Measurements from ENCODE around the gene MRGPRG.

Gene MRGPRG

GRCh38 chr11:3206922-3207204 lies 11.8 kb downstream of the MRGPRG start:
- no peak for DNase-seq

GRCh38 chr11:3206156-3206921 lies 12.3 kb downstream of the MRGPRG start:
- no peak for DNase-seq

DNA sequence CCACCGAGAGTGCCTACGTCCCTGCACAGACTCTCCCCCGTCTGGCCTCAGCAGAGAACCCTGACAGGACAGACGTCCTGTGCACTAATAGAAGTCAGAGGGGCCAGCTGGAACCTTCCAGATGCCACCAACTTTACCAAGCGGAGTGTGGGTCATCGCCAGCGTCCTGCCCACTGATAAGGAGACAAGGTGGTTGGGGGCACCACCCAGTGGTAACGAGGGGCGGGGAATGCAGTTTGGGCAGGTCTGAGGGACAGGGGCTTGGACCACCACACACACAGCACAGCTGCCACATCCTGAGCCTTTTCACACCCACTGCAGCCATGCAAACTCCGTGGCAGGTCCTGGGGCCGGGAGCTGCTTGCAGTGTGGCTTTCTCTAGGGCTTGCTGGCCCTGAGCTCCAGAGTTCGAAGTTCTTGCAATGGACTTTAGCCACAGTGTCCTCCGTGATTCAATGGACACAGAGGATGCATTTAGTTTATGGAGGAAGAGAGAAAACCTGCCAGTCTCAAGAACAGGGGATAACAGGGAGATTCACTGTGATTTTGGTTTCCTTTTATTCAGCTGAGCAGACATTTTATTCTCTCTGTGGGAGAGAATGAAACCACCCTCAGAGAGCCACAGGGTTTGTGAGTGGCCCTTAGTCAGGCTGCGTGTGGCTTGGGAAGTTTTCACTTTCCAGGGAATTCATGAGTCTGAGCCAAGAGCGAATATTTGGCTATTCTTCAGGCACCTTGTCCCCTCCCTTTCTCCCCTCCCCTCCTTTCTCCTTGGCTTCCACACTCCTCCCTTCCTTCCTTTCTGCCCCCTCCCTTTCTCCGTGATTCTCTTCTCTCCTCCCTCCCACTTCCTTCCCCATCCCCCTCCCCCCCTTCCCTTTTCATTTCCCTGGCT lies 13.1 kb downstream of the MRGPRG start:
- no peak for DNase-seq

DNA sequence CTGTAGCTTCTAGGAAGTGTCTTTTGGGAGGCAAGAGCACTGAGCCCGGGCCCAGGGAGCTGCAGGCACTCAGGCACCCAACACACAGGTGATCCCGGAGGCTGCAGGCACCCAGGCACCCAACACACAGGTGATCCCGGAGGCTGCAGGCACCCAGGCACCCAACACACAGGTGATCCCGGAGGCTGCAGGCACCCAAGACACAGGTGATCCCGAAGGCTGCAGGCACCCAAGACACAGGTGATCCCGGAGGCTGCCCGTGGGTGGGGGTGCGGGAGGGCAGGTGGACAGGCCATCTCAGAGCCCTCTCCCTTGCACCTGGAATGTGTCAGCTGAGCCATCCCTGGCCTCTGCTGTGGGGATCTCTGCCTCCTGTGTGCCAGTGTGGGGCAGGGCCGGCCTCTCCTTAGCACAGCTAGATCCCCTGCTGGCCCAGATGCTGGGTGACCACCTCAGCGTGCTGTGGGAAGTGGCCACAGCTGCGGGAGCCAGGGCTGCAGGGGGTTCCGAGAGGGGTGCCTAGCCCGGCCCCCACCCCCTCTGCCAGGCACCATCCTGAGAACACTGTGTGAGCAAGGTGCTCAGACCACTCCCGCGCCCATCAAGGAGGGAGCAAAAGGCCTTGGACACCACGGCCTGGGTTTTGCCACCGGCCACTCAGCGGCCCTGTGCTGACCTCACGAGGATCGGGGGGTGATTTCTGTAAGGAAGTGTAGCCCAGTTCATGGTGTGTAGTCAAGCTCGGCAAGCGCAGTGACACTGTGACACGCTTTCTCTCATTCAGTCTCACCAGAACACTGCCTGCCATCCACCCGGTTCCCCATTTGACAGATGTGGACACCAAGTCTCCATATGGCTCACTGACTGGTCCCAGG lies 14.2 kb downstream of the MRGPRG start:
- peak in 1 of 5 experiments; percentile 5 for DNase-seq

DNA sequence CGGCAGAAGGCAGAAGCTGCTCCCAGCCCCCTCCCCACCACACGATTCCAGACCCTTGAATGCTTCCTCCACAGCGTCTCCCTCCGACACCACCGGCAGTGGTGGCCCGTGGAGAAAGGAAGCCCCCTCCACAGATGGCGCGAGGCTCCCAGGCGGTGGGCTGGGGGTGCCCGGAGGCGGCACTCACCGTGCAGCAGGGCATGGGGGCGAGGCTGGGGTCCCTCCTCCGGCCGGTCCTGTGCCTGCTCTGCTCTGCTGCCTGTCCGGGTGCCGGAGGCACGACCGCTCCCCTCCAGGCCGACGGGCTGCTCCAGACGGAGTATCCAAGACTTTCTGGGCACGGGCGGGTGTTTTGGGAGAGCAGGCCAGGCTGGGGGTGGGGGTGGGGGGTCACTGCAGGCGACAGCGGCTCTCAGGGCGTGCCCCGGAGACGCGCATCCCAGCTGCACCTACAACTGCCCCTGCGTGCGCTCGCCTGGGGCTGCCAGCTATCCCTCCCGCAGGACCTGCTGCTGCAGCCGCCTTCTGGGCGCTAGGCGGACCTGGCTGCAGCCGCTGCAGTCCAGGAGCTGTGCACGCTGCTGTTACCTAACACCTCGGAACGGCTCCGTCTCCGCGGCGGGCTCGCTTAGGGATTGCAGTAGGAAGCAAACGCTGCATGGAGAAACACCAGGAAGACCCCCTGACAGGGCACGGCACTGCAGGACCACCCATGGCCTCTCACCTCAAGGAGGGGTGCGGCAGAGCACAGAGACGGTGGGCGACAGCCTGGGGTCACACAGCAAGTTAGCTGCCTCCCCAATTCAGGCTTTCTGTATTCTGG lies 15.2 kb downstream of the MRGPRG start:
- peak in 1 of 5 experiments; percentile 2 for DNase-seq

DNA sequence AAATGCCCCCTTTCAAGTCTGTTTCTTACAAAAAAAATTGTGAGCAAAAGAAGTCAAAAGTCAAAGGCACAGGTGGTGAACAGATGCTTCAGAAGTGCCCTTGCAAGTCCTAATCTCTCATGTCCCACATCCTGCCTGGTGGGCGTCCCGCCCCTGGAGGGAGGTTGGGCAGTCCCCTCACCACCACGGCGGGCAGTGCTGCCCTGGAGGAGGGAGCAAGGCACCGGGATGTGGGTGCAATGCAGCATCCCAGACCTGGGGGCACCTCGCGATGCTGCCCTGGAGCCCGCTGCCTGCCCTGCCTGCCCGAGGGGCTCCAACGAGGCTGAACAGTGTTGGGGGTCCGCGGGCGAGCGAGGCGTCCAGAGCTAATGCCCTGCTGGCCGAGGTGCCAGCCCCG lies 15.9 kb downstream of the MRGPRG start:
- DNase-seq = no peak

DNA sequence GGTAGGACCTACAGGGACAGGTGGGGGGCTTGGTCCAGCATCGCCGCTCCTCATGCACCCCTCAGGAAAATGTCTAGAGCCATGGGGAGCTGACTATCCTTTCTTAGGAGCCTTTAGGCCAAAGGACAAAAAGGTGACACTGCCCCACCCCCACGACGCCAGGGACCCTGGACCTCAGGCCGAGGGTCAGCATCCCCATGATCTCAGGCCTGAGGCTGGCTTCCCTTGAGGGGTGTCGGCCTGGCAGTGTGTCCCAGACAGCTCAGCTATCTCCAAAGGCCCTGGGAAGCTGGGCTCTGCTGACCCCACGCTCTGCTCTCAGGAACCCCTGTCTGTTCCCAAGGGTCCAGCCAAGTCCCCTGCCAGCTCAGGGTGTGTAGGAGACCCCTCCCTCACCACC lies 16.3 kb downstream of the MRGPRG start:
- DNase-seq = peak in 1 of 5 experiments; percentile 4

DNA sequence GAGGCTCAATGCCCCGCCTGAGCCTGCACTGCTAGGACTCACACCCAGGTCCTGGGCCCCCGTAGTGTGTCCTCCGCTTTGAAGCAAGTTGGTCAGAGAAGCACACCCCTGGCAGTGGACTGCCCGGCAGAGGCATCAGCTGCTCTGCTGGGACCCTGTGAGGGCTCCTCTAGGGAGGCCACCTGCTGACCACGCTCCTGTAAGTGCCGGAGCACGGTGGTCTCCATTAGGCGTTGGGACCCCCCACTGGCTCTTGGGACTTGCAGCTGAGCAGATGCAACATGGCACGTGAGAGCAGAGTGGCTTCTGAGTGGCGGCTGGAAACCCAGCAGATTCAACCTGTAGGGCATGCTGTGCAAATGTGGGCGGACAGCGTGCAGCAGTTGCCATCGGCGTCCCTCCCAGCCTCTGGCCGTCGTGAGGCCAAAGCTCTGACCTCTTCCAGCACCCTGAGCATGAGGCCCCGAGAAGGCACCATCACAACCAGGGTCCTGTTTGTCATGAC lies 16.9 kb downstream of the MRGPRG start:
- no peak for DNase-seq

DNA sequence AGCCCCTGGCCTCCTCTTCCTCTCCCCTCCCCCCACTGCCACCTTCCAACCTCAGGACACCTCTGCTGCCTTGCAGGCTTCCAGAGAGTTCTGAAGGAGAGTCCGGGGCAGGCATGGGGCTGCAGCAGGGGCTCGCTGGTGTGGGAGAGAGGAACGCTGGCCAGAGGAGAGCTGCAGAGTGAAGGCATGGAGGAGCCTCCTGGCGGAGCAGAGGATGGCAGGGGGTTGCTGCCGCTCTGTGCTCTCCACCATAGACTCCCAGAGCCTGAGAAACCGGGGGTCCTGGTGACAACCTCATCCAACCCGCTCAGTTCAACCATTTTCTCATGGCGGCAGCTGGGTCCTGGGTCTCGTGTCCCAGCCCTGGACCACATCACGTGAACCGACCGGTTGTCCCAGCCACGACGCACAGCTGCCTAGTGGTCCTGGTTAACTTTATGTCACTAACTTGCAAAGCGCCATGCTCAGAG lies 17.5 kb downstream of the MRGPRG start:
- DNase-seq = peak in 1 of 5 experiments; percentile 6

GRCh38 chr11:3200388-3201111 lies 18.1 kb downstream of the MRGPRG start:
- DNase-seq = peak in 1 of 5 experiments; percentile 4

DNA sequence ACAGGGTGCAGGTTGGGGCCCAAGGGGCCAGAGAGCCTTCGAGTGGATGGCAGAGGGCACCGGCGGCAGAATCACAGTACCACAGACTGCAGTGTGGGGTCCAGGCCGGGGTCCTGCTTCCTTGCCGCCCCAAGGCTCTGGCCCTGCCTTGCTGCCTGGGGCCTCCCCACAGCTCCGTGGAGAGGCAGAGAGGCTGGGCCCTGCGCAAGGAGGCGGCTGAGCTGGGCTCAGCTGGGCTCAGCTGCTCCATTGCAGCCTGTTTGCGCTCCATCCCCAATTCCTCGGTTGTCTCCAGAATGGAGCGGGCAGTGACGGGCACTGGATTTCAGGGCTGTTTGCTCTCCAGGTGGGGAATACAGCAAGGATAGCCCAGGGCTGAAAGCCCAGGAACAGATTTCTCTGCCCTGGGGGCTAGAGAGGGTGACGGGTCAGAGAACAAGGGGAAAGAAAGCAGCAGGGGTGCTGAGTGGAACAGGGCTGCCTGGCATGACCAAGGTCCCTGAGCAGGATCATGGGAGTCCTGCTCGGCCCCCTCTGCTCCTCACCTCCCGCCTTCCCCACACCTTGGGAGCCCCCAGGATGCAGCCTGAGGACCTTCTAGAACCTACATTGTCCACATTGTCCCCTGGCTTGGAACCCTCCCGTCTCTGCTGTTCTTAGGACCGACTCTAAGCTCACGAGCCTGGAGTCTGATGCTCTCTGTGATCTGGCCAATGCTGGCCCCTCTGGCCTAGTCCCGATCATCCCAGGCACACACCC lies 18.9 kb downstream of the MRGPRG start:
- DNase-seq = no peak

- no peak for DNase-seq
Measured at GRCh38 chr11:3198815-3199214, 19.8 kb downstream of the MRGPRG start.

DNA sequence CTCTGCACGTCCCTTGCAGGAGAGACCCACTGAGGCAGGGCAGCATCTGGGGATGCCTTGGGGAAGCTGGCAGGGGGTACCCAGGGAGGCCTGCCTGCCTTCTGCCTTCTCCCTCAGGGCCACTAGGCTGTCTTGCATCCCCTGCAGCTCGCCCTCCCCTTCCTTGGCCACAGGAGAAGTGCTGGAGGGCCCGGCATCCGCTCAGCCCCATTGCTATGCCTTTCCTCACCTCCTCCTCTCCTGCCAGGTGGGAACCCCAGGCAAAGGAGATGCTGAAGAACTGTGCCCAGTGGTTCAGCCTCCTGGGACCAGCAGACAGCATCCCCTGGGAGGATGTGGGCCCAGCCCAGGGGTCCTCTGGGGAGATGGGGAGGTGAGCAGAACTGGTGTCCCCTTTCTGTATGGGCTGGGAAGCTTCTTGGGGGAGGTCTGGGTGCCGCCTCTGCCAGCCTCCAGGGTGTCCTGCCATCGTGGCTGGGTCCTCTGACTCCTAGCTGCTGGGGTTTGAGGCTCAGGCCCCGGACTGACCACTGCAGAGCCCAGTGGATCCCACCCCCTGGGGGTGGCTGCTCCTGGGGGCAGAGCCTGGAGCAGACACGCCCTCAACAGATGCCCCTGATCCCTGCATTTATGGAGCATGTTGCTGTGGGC lies 20.6 kb downstream of the MRGPRG start:
- DNase-seq = peak in 1 of 5 experiments; percentile 2

DNA sequence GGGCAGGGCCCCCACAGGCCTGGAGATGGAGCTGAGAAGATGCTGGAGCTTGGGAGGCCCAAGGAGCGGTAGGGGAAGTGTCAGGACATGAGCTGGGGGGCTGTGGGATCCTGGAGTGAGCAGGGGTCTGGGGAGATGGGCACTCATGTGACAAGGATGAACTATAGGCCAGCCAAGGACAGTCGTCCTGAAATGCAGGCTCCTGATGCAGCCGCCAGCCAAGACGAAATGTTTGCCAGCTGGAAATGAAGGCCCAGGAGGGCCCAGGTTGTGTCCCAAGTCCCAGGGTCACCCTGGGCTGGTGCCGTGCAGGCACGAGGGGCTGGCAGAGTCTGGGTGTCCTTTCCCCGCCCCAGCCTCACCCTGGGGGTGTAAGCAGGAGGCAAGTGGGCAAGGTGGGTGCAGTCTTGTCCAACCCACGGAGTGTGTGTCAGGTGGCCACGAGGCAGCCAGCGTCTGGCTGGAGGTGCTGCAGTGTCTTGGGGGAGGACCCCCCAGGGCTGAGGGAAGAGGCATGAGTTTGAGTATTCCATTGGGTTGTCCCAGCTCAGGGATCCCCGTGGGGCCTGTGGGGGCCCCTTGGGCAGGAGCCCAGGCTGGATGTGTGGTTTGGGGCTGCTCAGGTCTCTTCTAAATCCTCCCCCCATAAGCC lies 21.4 kb downstream of the MRGPRG start:
- DNase-seq = no peak

GRCh38 chr11:3196161-3197043 lies 22.2 kb downstream of the MRGPRG start:
- DNase-seq = no peak

GRCh38 chr11:3195251-3196160 lies 23.1 kb downstream of the MRGPRG start:
- DNase-seq = no peak

All from T-helper 2 cell (primary cell).